HepG2 (cell line): ENCODE data around the gene EIF4G1. TPM values are rescaled to one million over a fixed set of nuclear protein-coding genes. Genes with fewer than 3 reads are reported as not detected.

Source experiments
- ARID3A ChIP-seq: IDR thresholded peaks from 2 replicates; pipeline ENCODE4 v1.6.1; 2012; ENCODE audit warnings: low read depth, low read length, improper control_type of control experiment
- BORCS8-MEF2B ChIP-seq: sonication (generic); formaldehyde crosslinking; IDR thresholded peaks from 2 replicates; pipeline ENCODE4 v1.8.0; 2022; ENCODE audit warnings: mild to moderate bottlenecking, missing genetic modification reagents
- CBX5 ChIP-seq: sonication (generic); formaldehyde crosslinking; IDR thresholded peaks from 2 replicates; pipeline ENCODE4 v1.4.0; 2020; ENCODE audit warnings: missing genetic modification reagents, borderline replicate concordance
- CREM ChIP-seq, 2 experiments: sonication (generic) in 1 of 2; formaldehyde crosslinking in 1 of 2; IDR thresholded peaks; 2 replicates each; pipeline versions ENCODE4 v1.4.0 to v1.6.1; 2016 to 2020; ENCODE audit warnings: antibody characterized with exemption in 1 of 2, mild to moderate bottlenecking in 1 of 2, missing genetic modification reagents in 1 of 2
- ELF1 ChIP-seq: sonication (generic); formaldehyde crosslinking; IDR thresholded peaks from 2 replicates; pipeline ENCODE4 v1.4.0; 2020; ENCODE audit warnings: missing genetic modification reagents
- HCFC1 ChIP-seq: fragments of 150-350 bp; IDR thresholded peaks from 2 replicates; pipeline ENCODE4 v1.6.1; 2014; ENCODE audit warnings: low read depth, low read length
- HDAC1 ChIP-seq: sonication (generic); formaldehyde crosslinking; IDR thresholded peaks from 2 replicates; pipeline ENCODE4 v1.5.1; 2020; ENCODE audit warnings: mild to moderate bottlenecking, missing genetic modification reagents
- MXD1 ChIP-seq: sonication (generic); formaldehyde crosslinking; IDR thresholded peaks from 2 replicates; pipeline ENCODE4 v1.4.0; 2020; ENCODE audit warnings: mild to moderate bottlenecking, missing genetic modification reagents
- NONO ChIP-seq, 2 experiments: fragments of 450-650 bp in 1 of 2; sonication (generic) in 1 of 2; formaldehyde crosslinking in 1 of 2; IDR thresholded peaks in 1 of 2; conservative IDR thresholded peaks in 1 of 2; 2 replicates each; pipeline versions ENCODE4 v1.6.1 to v1.8.0; 2017 to 2022; ENCODE audit warnings: mild to moderate bottlenecking in 1 of 2, missing genetic modification reagents in 1 of 2, moderate library complexity in 1 of 2
- PHF8 ChIP-seq: sonication (generic); formaldehyde crosslinking; IDR thresholded peaks from 2 replicates; pipeline ENCODE4 v1.5.0; 2020; ENCODE audit warnings: missing genetic modification reagents
- SALL1 ChIP-seq: sonication (generic); formaldehyde crosslinking; IDR thresholded peaks from 2 replicates; pipeline ENCODE4 v1.8.0; 2022; ENCODE audit warnings: mild to moderate bottlenecking, missing genetic modification reagents
- THAP11 ChIP-seq: IDR thresholded peaks from 2 replicates; pipeline ENCODE4 v1.6.1; 2016; ENCODE audit warnings: missing biosample characterization, missing genetic modification reagents
- THAP9 ChIP-seq: sonication (generic); formaldehyde crosslinking; IDR thresholded peaks from 2 replicates; pipeline ENCODE4; 2020; ENCODE audit warnings: missing genetic modification reagents, mild to moderate bottlenecking, borderline replicate concordance
- THYN1 ChIP-seq: sonication (generic); formaldehyde crosslinking; IDR thresholded peaks from 2 replicates; pipeline ENCODE4 v1.8.1; 2023; ENCODE audit warnings: low read depth, mild to moderate bottlenecking, moderate library complexity, missing genetic modification reagents, borderline replicate concordance
- YEATS2 ChIP-seq: sonication (generic); formaldehyde crosslinking; IDR thresholded peaks from 2 replicates; pipeline ENCODE4 v1.4.0; 2020; ENCODE audit warnings: missing genetic modification reagents, borderline replicate concordance
- ZFP82 ChIP-seq: sonication (generic); formaldehyde crosslinking; IDR thresholded peaks from 2 replicates; pipeline ENCODE4 v1.5.1; 2020; ENCODE audit warnings: mild to moderate bottlenecking, missing genetic modification reagents, borderline replicate concordance
- ZFP91 ChIP-seq: sonication (generic); formaldehyde crosslinking; IDR thresholded peaks from 2 replicates; pipeline ENCODE4 v1.9.0; 2022; ENCODE audit warnings: missing genetic modification reagents, mild to moderate bottlenecking, borderline replicate concordance
- ZNF557 ChIP-seq: sonication (generic); formaldehyde crosslinking; IDR thresholded peaks from 2 replicates; pipeline ENCODE4 v1.4.0; 2020; ENCODE audit warnings: missing genetic modification reagents
- ZNF777 ChIP-seq: sonication (generic); formaldehyde crosslinking; IDR thresholded peaks from 2 replicates; pipeline ENCODE4 v1.4.0; 2020; ENCODE audit warnings: missing genetic modification reagents
- ZNF850 ChIP-seq: sonication (generic); formaldehyde crosslinking; conservative IDR thresholded peaks from 2 replicates; pipeline ENCODE4 v1.9.0; 2021; ENCODE audit warnings: mild to moderate bottlenecking, missing genetic modification reagents
- polyA plus RNA-seq, 8 experiments: library from polyadenylated mRNA; depleted of rRNA in 3 of 8; stranded (reverse) in 7 of 8; unstranded in 1 of 8; fragments of >200 nt; fragmentation: Illumina TruSeq in 4 of 8; extraction: Trizol in 4 of 8; gene quantifications; 2 replicates each; pipeline versions ENCODE4 v1.2.1 to v1.2.3, GENCODE V29; 2011 to 2016; ENCODE audit warnings: low read depth in 4 of 8, missing spikeins in 1 of 8, mixed read lengths in 1 of 8; ENCODE audit not compliant: insufficient read depth in 1 of 8
- total RNA-seq, 5 experiments: library from RNA; depleted of rRNA; stranded (reverse); fragments of >200 nt; fragmentation: Illumina TruSeq; extraction: Trizol; gene quantifications; 2 replicates each; pipeline ENCODE4 v1.2.3, GENCODE V29; 2016; ENCODE audit warnings: low read depth in 1 of 5

The EIF4G1 gene
- total and polyA plus RNA-seq, 2 of the 13 experiments (the other 11 are each of a cell fraction or from before 2014, with no cell fraction given) = 208 to 213 TPM

GRCh38 chr3:184336547-184337398, 22.4 kb downstream of the EIF4G1 start (continued):
- peak; percentile 64; the same call in 1 of the 2 replicates for TF ChIP-seq ZFP91 (CRISPR knock-in tag)
- 0 out of 2 replicates have a peak, but pooled peaks have one; percentile 27 for TF ChIP-seq ZFP82 (CRISPR knock-in tag)
- TF ChIP-seq YEATS2 (CRISPR knock-in tag) = no peak
- TF ChIP-seq THYN1 = no peak
- TF ChIP-seq HCFC1 = peak; percentile 60; the same call in 1 of the 2 replicates
- peak; percentile 11; the same call in 1 of the 2 replicates for TF ChIP-seq CBX5 (CRISPR knock-in tag)
- 0 out of 2 replicates have a peak, but pooled peaks have one; percentile 38 for TF ChIP-seq ELF1 (CRISPR knock-in tag)
- TF ChIP-seq MXD1 (CRISPR knock-in tag) = 0 out of 2 replicates have a peak, but pooled peaks have one; percentile 27
- 0 out of 2 replicates have a peak, but pooled peaks have one; percentile 31 for TF ChIP-seq ZNF777
- TF ChIP-seq THAP9 (CRISPR knock-in tag) = 0 out of 2 replicates have a peak, but pooled peaks have one; percentile 19
- peak; percentile 30; the same call in 1 of the 2 replicates for TF ChIP-seq BORCS8-MEF2B (CRISPR knock-in tag)
- no peak for TF ChIP-seq ARID3A
- no peak for TF ChIP-seq ZNF557 (CRISPR knock-in tag)
- peak; percentile 48 for TF ChIP-seq SALL1 (CRISPR knock-in tag)
- TF ChIP-seq PHF8 (CRISPR knock-in tag) = peak; percentile 64
- TF ChIP-seq THAP11 (CRISPR knock-in tag) = peak; percentile 97
- TF ChIP-seq ZNF850 (CRISPR knock-in tag) = 0 out of 2 replicates have a peak, but pooled peaks have one; percentile 67
- peak; percentile 20; the same call in 1 of the 2 replicates for TF ChIP-seq HDAC1
- peak; percentile 38; the same call in 1 of the 2 replicates for TF ChIP-seq CREM (IDR thresholded peaks at IDR 0.05)
- no peak for TF ChIP-seq CREM (CRISPR knock-in tag; IDR thresholded peaks at IDR 0.05)
- no peak for TF ChIP-seq NONO (IDR thresholded peaks at IDR 0.05)
- peak; percentile 26; the same call in 1 of the 2 replicates for TF ChIP-seq NONO (CRISPR knock-in tag; conservative IDR thresholded peaks at IDR 0.05)
